Neural cell (in vitro differentiated cells): ENCODE measurements around the gene CCL8.

Experiments used
- EP300 ChIP-seq: fragments of 450-650 bp; conservative IDR thresholded peaks from 2 replicates; pipeline ENCODE4 v1.6.1; 2014; ENCODE audit warnings: antibody characterized with exemption, mild to moderate bottlenecking, moderate library complexity; ENCODE audit not compliant: poor library complexity, severe bottlenecking
- EZH2 ChIP-seq: fragments of 200-600, 300-800 bp; shearing (Covaris generic), sonication (generic); IDR thresholded peaks from 2 replicates; pipeline ENCODE4 v1.6.1; 2014; ENCODE audit warnings: antibody characterized with exemption, low read length, borderline replicate concordance, mild to moderate bottlenecking; ENCODE audit not compliant: insufficient read depth, poor library complexity, severe bottlenecking
- RAD21 ChIP-seq: fragments of 450-650 bp; conservative IDR thresholded peaks from 2 replicates; pipeline ENCODE4 v1.6.1; 2014; ENCODE audit warnings: antibody characterized with exemption, mild to moderate bottlenecking, moderate library complexity
- TAF1 ChIP-seq: IDR thresholded peaks from 2 replicates; pipeline ENCODE4 v1.6.1; 2012; ENCODE audit warnings: low read depth
- TF ChIP-seq, protein P1 (sequence below): fragments of 450-650 bp; IDR thresholded peaks from 2 replicates; pipeline ENCODE4 v1.5.1; 2014; ENCODE audit warnings: antibody characterized with exemption, mild to moderate bottlenecking, moderate library complexity; ENCODE audit not compliant: poor library complexity, severe bottlenecking

DNA sequence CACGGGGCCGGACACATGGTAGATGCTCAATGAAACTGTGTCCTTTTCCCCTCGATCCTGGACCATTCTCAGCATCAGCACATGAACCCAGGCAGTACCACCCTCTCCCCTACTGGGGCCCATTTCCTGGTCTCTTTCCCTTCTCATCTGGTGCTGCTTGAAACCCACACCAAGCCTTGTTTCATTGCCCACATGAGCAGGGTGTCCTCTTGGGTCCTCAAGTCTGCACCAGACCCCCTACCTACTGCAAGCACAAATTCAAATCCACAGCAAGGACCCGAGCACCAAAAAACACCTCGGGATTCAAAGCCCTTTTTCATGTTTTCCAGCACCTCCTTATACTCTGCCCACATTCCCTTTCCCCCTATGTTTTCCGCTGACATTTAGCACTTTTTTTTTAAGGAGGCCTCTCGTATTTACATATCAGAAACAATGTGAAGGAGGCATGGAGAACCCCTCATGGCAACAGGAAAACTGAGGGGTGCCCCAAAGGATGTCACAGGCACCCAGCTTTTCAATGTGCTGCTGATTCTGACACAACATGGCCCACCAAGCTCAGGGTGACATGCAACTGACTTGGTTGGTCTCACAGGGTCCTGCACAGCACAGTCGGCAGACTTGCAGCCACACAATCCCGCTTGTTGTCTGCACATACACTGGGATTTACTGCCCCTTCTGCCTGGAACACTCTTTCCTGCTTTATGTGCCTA, 48.4 kb downstream of the CCL8 start:
- TF ChIP-seq EZH2 = no peak
- no peak for TF ChIP-seq TAF1
- TF ChIP-seq EP300 = no peak
- TF ChIP-seq, protein P1, sequence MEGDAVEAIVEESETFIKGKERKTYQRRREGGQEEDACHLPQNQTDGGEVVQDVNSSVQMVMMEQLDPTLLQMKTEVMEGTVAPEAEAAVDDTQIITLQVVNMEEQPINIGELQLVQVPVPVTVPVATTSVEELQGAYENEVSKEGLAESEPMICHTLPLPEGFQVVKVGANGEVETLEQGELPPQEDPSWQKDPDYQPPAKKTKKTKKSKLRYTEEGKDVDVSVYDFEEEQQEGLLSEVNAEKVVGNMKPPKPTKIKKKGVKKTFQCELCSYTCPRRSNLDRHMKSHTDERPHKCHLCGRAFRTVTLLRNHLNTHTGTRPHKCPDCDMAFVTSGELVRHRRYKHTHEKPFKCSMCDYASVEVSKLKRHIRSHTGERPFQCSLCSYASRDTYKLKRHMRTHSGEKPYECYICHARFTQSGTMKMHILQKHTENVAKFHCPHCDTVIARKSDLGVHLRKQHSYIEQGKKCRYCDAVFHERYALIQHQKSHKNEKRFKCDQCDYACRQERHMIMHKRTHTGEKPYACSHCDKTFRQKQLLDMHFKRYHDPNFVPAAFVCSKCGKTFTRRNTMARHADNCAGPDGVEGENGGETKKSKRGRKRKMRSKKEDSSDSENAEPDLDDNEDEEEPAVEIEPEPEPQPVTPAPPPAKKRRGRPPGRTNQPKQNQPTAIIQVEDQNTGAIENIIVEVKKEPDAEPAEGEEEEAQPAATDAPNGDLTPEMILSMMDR = no peak
- no peak for TF ChIP-seq RAD21
